ENCODE data around the gene KCNQ4. TPM values are rescaled to one million over a fixed set of nuclear protein-coding genes. Genes with fewer than 3 reads are reported as not detected.

Gene KCNQ4
- polyA plus RNA-seq, 2 of the 4 experiments (the other 2 are of a cell fraction): 0.08 to 0.17 TPM

- H3K4me1 ChIP-seq: peaks cover under 1% of the 10 kb centered on the region; the same call in 2 of the 3 replicates
- FAIRE-seq (no peak), ATAC-seq (no peak), DNase-seq (ENCODE audit: low read depth in 1 of 2, low spot score in 1 of 2) (no peak)
- POLR2A ChIA-PET: interaction anchor here (0.9 kb wide), 1 partner anchor 178 kb away, joined by 3 read pairs; no protein-coding TSS in a partner anchor
- no peak overlapping the region for H3K27ac ChIP-seq
- no peaks in the 10 kb centered on the region for H3K9me3 ChIP-seq
- 81% methylated on average over 13 of the region's 20 CpGs for WGBS (ENCODE audit: missing lambda C conversion rate)
- CTCF ChIA-PET: interaction anchor here (1.3 to 1.9 kb wide), 2 partner anchors 18 to 33 kb away, joined by 4 read pairs; no protein-coding TSS in a partner anchor
- no peak overlapping the region for H3K4me2 ChIP-seq
- H3K4me3 ChIP-seq: no peak overlapping the region
- no peak for TF ChIP-seq BHLHE40 (IDR thresholded peaks at IDR 0.05; ENCODE audit: low read depth, low read length)
- TF ChIP-seq POLR2AphosphoS2 (conservative IDR thresholded peaks at IDR 0.05; ENCODE audit: low read length): no peak
- no peak for TF ChIP-seq REST (IDR thresholded peaks at IDR 0.05)
- TF ChIP-seq CBX2 (IDR thresholded peaks at IDR 0.05; ENCODE audit: borderline replicate concordance, low read depth): no peak
- TF ChIP-seq ELK1 (IDR thresholded peaks at IDR 0.05; ENCODE audit: low read depth, low read length): no peak
- no peak for TF ChIP-seq TFCP2L1 (CRISPR knock-in tag; IDR thresholded peaks at IDR 0.05)
- TF ChIP-seq FOSL2 (IDR thresholded peaks at IDR 0.05): no peak
- TF ChIP-seq FOSL2 (CRISPR knock-in tag; IDR thresholded peaks at IDR 0.05): no peak
- TF ChIP-seq TP53 (CRISPR knock-in tag; IDR thresholded peaks at IDR 0.05): no peak
- no peak for TF ChIP-seq HEYL (CRISPR knock-in tag; IDR thresholded peaks at IDR 0.05)
- TF ChIP-seq HOXA7 (CRISPR knock-in tag; IDR thresholded peaks at IDR 0.05): no peak
- TF ChIP-seq ZSCAN20 (CRISPR knock-in tag; IDR thresholded peaks at IDR 0.05): no peak
- TF ChIP-seq USF2 (IDR thresholded peaks at IDR 0.05): no peak
- no peak for TF ChIP-seq KDM5A (IDR thresholded peaks at IDR 0.05)
These were observed 23.4 kb downstream of the KCNQ4 start for GRCh38 chr1:40806731-40807695.

- FAIRE-seq (no peak), ATAC-seq (no peak), DNase-seq (ENCODE audit: low read depth in 1 of 2, low spot score in 1 of 2) (no peak)
- WGBS (ENCODE audit: missing lambda C conversion rate): 73% methylated on average over 3 of the region's 3 CpGs
- POLR2A ChIA-PET: interaction anchor here (0.9 kb wide), 1 partner anchor 177 kb away, joined by 3 read pairs; no protein-coding TSS in a partner anchor
- no peak overlapping the region for H3K27ac ChIP-seq
- no peaks in the 10 kb centered on the region for H3K4me1 ChIP-seq
- H3K9me3 ChIP-seq: no peaks in the 10 kb centered on the region
- no peak overlapping the region for H3K4me3 ChIP-seq
- no peak overlapping the region for H3K4me2 ChIP-seq
- CTCF ChIA-PET: interaction anchor here (1.9 kb wide), 1 partner anchor 34 kb away, joined by 4 read pairs; no protein-coding TSS in a partner anchor
- no peak for TF ChIP-seq SREBF2 (IDR thresholded peaks at IDR 0.05)
- no peak for TF ChIP-seq HOXB5 (CRISPR knock-in tag; IDR thresholded peaks at IDR 0.05)
- no peak for TF ChIP-seq MAX (IDR thresholded peaks at IDR 0.05)
- no peak for TF ChIP-seq CTCF (IDR thresholded peaks at IDR 0.05)
- TF ChIP-seq NPAS2 (CRISPR knock-in tag; IDR thresholded peaks at IDR 0.05; ENCODE audit: borderline replicate concordance): no peak
- TF ChIP-seq ELK1 (IDR thresholded peaks at IDR 0.05; ENCODE audit: low read depth, low read length): no peak
- TF ChIP-seq ZC3H11A (IDR thresholded peaks at IDR 0.05): no peak
- no peak for TF ChIP-seq RFX5 (IDR thresholded peaks at IDR 0.05)
- TF ChIP-seq CBX2 (IDR thresholded peaks at IDR 0.05; ENCODE audit: borderline replicate concordance, low read depth): no peak
- no peak for TF ChIP-seq CHD4 (IDR thresholded peaks at IDR 0.05; ENCODE audit: borderline replicate concordance)
- TF ChIP-seq ZNF302 (CRISPR knock-in tag; IDR thresholded peaks at IDR 0.05): no peak
- TF ChIP-seq EHMT2 (IDR thresholded peaks at IDR 0.05; ENCODE audit: low read depth): no peak
- no peak for TF ChIP-seq RNF2 (IDR thresholded peaks at IDR 0.05; ENCODE audit: borderline replicate concordance, low read depth)
- TF ChIP-seq NFE2L2 (conservative IDR thresholded peaks at IDR 0.05; ENCODE audit: low read length): no peak
These were observed 24.4 kb downstream of the KCNQ4 start for GRCh38 chr1:40808002-40808401.
